Raji (cell line): Measurements from ENCODE around the gene TLDC2.

Experiments
- POLR2A ChIP-seq: IDR thresholded peaks from 2 replicates; pipeline ENCODE4 v1.6.1; 2011; ENCODE audit warnings: low read depth, low read length, control low read depth; ENCODE audit not compliant: insufficient read depth

The TLDC2 gene

DNA sequence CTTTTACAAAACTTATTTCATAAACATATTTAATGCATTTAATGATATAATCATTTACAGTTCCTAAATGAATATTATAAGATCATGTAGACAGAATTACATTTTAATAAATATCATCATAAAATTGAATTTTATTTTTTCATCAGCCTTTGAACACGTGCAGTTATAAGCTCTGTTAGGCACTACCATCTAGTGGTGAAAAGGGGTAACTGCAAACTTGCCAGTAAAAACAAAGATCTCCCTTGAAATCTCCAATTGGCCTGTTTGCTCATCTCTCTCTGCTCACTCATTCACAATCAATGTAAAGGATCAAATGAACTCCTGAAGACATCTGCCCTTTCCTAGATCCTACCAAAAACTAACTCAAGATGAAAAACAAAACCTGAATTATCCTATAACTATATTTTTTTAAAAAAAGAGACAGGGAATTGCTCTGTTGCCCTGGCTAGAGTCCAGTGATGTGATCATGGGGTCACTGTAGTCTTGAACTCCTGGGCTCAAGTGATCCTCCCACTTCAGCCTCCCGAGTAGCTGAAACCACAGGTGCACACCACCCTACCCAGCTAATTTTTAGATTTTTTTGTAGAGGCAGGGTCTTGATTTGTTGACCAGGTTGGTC, 43.9 kb downstream of the TLDC2 start:
- TF ChIP-seq POLR2A: no peak

DNA sequence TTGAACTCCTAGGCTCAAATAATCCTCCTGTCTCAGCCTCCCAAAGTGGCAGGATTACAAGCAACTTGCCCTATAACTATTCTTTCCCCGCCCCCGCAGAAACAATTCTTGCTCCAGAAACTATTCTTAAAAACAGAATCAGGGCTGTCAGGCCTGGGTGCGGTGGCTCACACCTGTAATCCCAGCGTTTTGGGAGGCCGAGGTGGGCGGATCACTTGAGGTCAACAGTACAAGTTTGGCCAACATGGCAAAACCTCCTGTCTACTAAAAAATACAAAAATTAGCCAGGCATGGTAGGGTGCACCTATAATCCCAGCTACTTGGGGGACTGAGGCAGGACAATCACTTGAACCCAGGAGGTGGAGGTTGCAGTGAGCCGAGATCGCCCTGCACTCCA, 44.4 kb downstream of the TLDC2 start:
- TF ChIP-seq POLR2A: no peak

DNA sequence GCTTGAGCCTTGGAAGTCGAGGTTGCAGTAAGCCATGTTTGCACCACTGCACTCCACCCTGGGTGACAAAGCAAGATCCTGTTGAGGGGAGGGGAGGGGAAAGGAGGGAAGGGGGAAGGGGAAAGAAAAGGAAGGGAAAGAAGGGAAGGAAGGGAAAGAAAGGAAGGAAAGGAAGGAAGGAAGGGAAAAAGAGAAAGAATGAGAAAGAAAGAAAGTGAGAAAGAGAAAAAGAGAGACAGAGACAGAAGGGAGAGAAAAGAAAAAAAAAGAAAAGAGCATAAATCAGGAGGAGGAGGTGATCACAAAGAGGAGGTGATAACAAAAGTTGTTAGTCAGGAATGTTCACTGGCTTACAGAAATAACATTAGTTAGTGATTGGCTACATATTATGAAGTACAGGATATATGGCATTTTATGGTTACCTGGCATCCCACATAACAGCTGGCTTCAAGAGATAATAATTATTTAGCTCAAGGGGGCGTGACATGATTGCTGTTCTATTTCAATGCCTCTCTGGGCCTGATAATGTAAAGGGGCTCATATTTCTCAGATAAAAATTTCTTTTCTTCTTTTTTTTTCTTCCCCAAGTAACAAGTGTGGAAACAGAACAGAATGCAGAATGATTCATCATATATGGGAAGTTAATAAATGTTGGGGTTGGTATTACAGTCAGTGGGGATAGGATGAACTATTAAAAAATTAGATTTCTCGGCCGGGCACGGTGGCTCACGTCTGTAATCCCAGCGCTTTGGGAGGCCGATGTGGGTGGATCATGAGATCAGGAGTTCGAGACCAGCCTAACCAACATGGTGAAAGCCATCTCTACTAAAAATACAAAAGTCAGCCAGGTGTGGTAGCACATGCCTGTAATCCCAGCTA, 48.5 kb downstream of the TLDC2 start:
- TF ChIP-seq POLR2A: no peak

DNA sequence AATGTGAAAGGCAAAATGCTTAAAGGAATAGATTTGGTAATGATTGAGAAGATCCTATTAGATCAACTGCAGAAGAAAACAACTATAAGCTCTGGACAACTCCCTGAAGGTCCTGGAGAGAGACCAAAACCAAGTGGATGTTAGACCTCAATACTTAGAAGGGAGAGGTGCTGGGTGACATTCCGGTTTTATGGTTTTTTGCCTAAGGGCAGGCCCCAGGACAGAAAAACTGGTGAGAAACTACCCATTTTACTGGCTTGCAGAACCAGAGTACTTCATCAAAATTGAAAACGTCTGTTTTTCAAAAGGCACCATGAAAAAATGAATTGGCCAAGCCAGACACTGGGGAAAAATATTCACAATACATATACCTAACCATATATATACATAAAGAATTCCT, 49.3 kb downstream of the TLDC2 start:
- no peak for TF ChIP-seq POLR2A

DNA sequence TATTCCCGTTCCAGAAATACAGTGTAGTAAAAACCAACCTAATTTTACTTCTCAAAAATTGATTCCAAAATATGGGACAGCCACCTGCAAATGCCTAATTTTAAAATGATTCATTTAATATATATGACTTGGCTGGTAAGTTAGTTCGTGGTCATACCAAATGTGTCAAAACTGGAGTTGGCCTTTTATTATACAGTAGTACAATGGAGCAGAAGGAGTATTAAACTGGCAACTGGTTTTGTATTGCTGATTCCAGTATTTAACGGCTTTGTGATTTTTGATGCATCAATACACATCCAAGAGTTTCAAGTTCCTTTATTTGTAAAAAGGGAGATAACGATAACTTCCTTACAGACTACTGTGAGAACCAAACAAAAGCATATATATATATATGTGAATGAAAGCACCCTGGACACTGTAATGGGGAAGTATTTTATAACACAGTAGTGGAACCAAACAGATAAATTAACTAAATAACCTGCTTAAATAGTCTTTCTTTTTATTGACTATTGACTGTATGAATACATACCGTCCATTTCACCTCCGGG, 50.8 kb downstream of the TLDC2 start:
- TF ChIP-seq POLR2A: no peak

DNA sequence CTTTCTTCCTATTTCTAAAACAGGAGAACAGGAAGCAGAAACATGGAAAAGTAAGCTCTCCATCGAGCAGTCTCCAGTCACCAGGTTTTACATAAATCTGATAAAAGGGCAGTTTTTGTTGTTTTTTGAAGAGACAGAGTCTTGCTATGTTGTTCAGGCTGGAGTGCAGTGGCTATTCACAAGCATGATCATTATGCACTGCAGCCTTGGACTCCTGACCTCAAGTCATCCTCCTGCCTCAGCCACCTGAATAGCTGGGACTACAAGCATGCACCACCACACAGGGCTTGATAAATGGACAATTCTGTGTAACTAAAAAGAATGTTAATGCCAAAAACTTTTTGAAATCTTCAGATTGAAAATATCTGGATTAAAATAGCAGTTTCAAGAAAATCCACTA, 51.8 kb downstream of the TLDC2 start:
- TF ChIP-seq POLR2A: no peak

DNA sequence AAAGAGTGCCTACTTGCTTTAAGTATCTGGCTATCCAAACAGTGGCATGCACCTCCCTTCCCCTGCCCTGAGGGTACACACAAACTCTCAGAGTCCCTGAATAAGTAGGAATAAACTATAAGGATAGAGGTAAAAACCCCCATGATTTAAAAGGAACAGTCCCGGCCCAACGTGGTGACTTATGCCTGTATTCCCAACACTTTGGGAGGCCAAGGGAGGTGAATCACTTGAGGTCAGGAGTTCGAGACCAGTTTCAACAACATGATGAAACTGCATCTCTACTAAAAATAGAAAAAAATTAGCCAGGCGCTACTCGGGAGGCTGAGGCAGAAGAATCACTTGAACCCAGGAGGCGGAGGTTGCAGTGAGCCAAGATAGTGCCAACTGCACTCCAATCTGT, 53.4 kb downstream of the TLDC2 start:
- TF ChIP-seq POLR2A: no peak

DNA sequence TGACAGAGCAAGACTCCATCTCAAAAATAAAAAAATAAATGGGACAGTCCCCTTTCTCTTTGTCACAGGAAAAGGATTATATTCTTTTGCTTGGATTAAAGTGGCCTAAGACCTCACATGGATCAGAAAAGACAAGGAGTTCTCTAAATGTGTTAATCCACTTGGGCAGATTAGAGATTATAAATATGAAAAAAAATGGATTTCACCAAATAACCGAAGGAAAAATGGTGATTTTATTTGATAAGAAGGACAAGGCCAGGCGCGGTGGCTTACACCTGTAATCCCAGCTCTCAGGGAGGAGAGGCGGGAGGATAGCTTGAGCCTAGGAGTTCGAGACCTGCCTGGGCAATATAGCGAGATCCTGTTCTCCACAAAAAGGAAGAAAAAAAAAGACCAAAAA, 53.8 kb downstream of the TLDC2 start:
- no peak for TF ChIP-seq POLR2A

DNA sequence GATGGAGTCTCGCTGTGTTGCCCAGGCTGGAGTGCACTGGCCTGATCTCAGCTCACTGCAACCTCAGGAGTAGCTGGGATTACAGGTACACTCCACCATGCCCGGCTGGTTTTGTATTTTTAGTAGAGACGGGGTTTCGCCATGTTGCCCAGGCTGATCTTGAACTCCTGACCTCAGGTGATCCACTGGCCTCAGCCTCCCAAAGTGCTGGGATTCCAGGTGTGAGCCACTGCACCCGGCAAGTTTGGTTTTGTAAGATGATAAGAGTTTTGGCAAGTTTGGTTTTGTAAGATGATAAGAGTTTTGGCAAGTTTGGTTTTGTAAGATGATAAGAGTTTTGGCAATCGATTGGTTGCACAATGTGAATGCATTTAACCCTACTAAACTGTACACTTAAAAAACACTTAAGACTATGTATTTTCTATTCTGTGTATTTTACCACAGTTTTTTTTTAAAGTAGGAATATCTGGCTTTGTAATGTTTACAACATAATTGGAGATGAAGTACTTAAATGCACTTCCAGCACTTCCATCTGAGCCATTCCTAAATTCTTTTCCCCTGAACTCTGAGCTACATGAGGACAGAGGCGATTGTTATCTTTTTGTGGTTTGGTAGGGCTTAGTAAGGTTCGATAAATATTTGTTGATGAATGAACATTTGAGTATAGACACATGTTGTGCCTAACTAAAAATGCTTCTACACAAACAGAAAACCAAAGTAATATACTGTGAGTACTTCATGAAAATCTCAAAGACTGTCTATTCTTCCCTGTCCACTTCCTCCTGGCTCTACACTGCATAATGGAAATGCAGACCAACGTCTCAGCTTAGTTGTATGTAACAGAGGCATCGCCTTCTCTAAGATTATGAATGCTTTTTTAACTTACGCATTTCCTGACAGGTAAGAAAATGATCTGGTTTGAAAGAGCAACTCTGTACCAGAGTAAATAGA, 56.8 kb downstream of the TLDC2 start:
- TF ChIP-seq POLR2A: no peak

DNA sequence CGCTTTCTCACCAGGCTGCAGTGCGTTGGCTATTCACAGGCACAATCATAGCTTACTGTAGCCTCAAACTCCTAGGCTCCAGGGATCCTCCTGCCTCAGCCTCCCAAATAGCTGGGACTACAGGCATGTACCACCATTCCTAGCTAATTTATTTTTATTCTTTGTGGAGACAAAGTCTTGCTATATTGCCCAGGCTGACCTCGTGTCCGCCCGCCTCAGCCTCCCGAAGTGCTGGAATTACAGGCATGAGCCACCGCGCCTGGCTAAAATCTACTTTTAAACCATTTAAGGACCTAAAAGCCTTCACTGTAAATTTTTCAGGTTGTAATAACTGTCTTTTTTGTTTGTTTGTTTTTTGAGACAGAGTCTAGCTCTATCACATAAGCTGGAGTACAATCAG, 60.4 kb downstream of the TLDC2 start:
- TF ChIP-seq POLR2A: no peak

DNA sequence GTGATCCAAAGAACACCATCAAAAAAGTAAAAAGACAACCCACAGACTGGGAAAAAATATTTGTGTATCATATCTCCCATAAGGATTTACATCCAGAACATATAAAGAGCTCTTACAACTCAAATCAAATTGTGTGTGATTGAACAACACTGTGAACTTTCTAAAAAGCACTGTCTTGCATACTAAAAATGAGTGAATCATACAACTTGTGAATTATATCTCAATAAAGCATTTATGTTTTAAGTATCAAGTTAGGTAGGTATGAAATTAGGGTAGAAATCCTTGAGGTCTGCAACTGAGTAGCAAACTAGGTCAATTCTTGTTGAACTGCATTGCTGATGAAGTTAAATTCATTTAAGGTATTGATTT, 61.4 kb downstream of the TLDC2 start:
- no peak for TF ChIP-seq POLR2A

DNA sequence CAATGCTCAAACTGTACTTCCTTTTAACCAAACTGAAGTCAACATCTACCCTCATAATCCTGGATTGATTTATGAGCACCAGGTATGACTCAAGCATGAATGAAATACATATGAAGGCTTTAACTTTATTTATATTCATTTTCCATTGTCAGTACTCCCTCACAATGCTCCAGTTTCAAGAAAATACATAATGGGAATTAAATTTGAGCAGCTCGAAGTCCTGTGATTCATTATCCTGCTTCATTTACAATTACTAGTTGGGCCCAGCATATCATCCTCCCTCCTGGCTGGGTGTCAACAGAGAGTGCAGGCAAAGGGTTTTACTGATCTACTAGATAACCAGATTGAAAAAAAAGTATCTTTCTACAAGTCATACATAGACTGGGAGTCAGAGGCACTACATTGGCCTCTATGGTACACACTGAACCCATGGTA, 65.5 kb downstream of the TLDC2 start:
- no peak for TF ChIP-seq POLR2A
